AG09319 (cell line): Measurements from ENCODE around the gene UVRAG.

ENCODE experiments used
- DNase-seq: peaks from one replicate; pipeline ENCODE4 v3.0.0-alpha.2; 2010; ENCODE audit warnings: low read depth; ENCODE audit errors: extremely low read depth
- TF ChIP-seq, protein P1 (sequence below): IDR thresholded peaks from 2 replicates; pipeline ENCODE4 v1.5.1; 2011; ENCODE audit warnings: low read depth, mild to moderate bottlenecking, inconsistent platforms, low read length, moderate library complexity

UVRAG gene

DNA sequence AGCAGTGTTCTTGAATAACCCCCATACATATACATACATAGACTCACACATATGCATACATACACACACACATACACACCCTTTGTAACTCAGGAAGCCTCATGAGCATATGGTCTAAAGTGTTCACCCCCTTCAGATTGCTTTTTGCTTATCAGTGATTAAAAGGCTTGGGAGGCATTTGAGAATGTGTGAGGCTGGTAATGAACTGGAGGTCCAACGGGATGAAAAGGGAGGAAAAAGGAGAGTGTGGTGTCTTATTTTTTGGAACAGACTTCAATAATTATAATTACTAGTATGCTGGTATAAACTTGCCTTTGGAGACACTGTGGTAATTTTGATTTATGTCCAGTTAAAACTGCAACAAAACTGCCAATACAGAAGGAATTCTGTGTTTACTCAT is 124.5 kb downstream of the UVRAG start:
- TF ChIP-seq, protein P1, sequence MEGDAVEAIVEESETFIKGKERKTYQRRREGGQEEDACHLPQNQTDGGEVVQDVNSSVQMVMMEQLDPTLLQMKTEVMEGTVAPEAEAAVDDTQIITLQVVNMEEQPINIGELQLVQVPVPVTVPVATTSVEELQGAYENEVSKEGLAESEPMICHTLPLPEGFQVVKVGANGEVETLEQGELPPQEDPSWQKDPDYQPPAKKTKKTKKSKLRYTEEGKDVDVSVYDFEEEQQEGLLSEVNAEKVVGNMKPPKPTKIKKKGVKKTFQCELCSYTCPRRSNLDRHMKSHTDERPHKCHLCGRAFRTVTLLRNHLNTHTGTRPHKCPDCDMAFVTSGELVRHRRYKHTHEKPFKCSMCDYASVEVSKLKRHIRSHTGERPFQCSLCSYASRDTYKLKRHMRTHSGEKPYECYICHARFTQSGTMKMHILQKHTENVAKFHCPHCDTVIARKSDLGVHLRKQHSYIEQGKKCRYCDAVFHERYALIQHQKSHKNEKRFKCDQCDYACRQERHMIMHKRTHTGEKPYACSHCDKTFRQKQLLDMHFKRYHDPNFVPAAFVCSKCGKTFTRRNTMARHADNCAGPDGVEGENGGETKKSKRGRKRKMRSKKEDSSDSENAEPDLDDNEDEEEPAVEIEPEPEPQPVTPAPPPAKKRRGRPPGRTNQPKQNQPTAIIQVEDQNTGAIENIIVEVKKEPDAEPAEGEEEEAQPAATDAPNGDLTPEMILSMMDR = no peak
- no peak for DNase-seq

DNA sequence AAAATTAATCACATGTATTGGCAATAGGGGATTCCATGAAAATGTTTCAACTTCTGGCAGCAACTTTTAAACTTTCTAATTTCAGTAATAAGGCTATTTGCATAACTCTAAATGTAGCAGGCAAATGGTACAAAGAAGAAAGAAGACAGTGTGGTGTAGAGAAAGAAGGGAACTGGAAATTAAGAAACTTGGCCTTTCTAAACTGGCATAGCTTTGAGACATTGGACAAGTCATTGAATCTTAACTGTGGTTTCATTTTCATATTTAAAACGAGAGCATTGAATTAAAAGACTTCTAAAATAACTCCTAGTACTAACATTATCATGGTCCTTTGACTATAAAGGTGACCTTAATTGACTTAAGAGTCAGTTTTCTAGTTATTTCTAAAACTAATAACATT is 125.0 kb downstream of the UVRAG start:
- TF ChIP-seq, protein P1 = no peak
- no peak for DNase-seq

DNA sequence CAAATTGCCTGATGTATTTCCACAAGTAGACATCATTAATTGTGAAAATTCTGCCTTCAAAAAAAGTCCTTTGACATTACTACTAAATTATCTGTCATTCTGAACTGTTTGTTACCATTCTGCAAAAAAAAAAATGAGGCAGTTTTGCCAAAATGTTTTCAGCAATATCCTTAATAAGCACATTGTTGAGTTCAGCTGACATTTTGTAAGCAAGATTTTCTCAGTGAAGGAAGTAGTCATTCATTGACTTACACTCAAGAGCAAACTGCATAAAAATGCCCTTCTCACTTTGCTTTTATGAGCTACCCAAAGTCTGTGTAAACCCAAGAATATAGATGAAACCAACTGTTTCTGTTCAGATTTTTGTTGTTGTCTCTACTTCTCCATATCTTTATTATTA is 125.9 kb downstream of the UVRAG start:
- TF ChIP-seq, protein P1 = no peak
- no peak for DNase-seq

DNA sequence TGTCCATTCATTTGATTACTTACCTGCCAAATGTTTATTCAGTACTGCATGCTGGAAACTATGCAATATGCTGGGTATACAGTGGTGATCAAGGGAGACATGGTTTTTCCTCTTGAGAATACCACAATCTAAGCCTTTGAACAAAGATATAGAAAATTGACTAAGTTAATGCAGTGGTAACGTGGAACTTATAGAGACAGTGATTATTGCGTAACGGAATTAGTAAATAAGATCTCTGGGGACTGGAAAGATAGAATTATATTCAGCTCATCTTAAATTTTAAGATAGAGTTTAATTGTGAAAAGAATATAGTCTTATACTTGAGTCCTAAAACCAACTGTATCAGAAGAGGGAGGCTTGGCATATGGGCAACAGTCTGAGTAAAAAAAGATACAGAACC is 129.5 kb downstream of the UVRAG start:
- TF ChIP-seq, protein P1 = no peak
- DNase-seq = no peak

DNA sequence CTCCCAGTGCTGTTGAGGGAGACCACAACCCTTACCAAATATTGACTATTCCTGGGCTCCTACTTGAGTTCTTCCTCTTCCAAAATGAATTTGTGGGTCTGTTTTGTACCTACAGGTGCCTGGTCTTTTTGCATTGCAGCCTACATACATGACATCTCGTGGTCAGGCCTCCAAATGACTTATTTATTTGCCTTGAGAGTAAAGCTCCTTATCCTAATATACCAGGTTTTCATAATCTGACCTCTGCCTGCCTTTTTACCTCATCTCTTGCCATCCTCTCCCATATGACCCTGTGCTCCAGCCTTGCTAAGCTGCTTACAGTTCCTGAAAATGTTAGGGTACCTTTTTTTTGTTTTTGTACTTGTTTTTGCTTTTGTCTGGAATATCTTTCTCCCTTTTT is 130.4 kb downstream of the UVRAG start:
- TF ChIP-seq, protein P1 = no peak
- DNase-seq = no peak

DNA sequence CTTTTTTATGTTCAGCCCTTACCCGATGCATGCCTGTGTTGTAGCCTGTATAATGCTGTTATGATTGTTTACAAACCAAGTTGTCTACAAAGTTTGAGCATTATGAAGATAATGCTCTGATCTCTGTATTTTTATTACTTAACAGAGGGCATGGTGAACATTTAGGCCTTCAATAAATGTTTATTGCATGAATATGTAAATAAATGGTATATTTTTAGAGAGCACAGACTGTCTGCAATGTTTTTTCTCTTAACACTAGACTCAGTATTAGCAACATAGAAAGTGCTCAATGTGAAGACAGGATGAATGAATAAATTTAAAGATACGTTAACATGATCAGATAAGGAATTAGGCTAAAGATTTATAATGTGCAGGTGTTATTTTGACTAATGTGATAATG is 130.9 kb downstream of the UVRAG start:
- DNase-seq = no peak
- TF ChIP-seq, protein P1 = no peak

DNA sequence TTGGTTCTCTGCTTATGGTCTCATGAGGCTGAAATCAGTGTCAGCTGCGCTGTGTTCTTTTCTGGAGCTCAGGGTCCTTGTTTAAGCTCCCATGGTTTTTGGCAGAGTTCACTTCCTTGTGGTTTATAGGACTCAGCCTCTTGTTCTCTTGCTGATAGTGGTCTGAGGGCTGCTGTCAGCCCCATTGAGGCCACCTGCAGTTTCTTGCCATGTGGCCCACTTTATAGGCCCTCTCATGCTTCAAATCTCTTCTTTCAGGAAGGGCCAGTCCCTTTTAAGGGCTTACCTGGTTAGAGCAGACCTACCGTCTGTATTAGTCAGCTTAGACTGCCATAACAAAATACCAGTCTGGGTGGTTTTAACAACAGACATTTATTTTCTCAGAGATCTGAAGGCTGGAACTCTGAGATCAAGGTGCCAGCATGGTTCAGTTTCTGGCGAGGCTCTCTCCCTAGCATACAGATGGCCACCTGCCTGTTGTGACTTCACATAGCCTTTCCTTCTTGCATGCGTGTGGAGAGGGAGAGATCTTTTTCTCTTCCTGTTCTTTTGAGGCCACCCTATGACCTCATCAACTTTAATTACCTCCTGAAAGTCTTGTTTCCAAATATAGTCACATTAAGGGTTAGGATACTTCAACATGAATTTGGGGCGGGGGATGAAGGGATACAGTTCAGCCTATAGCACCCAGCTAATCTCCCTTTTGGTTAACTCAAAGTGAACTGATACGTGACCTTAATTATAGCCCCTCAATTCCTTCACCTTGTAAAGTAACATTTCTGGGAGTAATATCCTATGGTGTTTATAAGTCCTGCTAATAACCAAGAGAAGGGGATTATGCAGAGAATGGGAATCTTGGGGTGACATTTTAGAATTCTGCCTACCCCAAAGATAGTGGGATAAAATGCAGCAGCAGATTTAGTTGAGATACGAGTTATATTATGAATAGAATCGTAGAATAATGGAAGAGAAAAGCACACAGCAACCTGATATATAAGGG is 131.8 kb downstream of the UVRAG start:
- TF ChIP-seq, protein P1 = no peak
- no peak for DNase-seq
